Lung (tissue), 12 donors: ENCODE results near the gene TAF4. TPM values are rescaled to one million over a fixed set of nuclear protein-coding genes. Genes with fewer than 3 reads are reported as not detected.

Experiments used
- ATAC-seq: fragments of 200-7000 bp; cut with Tn5 transposase; one replicate; pipeline ENCODE4 v1.9.1; 2020; ENCODE audit warnings: moderate number of reproducible peaks; ENCODE audit not compliant: insufficient read depth, low FRiP score
- DNase-seq, 3 donors: peaks; one replicate each; pipeline ENCODE4 v3.0.0-alpha.2; 2013 to 2017
- H3K27ac ChIP-seq, 2 donors: one replicate each; pipeline ENCODE4 v1.5.1; 2013; ENCODE audit warnings: mild to moderate bottlenecking in 2 of 2, moderate library complexity in 2 of 2, control low read depth in 1 of 2, inconsistent platforms in 1 of 2, low read depth in 1 of 2, low read length in 1 of 2
- H3K27me3 ChIP-seq, 3 donors: one replicate each; pipeline ENCODE4 v1.5.1; 2013; ENCODE audit warnings: low read length in 2 of 3; ENCODE audit not compliant: control insufficient read depth in 3 of 3, insufficient read depth in 3 of 3
- H3K36me3 ChIP-seq, 4 donors: one replicate each; pipeline ENCODE4 v1.5.1; 2013; ENCODE audit warnings: low read length in 4 of 4, mild to moderate bottlenecking in 1 of 4, moderate library complexity in 1 of 4; ENCODE audit not compliant: control insufficient read depth in 4 of 4, insufficient read depth in 4 of 4
- H3K4me1 ChIP-seq, 5 donors: one replicate each; pipeline ENCODE4 v1.5.1; 2013; ENCODE audit warnings: low read length in 5 of 5, mild to moderate bottlenecking in 2 of 5, moderate library complexity in 1 of 5; ENCODE audit not compliant: control insufficient read depth in 5 of 5, insufficient read depth in 5 of 5
- H3K4me3 ChIP-seq: one replicate; pipeline ENCODE4 v1.5.1; 2013; ENCODE audit warnings: mild to moderate bottlenecking, control low read depth, moderate library complexity
- H3K9ac ChIP-seq, 2 donors: one replicate each; pipeline ENCODE4 v1.5.1; 2013; ENCODE audit warnings: low read length in 2 of 2, control low read depth in 1 of 2; ENCODE audit not compliant: insufficient read depth in 1 of 2
- H3K9me3 ChIP-seq, 4 donors: one replicate each; pipeline ENCODE4 v1.5.1; 2013; ENCODE audit warnings: low read length in 3 of 4, mild to moderate bottlenecking in 1 of 4, moderate library complexity in 1 of 4; ENCODE audit not compliant: control insufficient read depth in 4 of 4, insufficient read depth in 3 of 4
- WGBS, 2 donors: extraction: QIAGEN DNeasy Blood & Tissue Kit; methylation state at CpG; one replicate each; pipeline ENCODE4 v1.1.7; 2013; 5-methylcytosine and 5-hydroxymethylcytosine counted together
- polyA plus RNA-seq, 2 donors: library from polyadenylated mRNA; stranded (reverse); fragments of 200-250 nt; gene quantifications; one replicate each; pipeline ENCODE4 v1.2.1, GENCODE V29; 2013
- total RNA-seq, 2 donors: library from RNA; depleted of rRNA in 1 of 2; stranded (reverse); fragments of >200 nt in 1 of 2; gene quantifications; one replicate each; pipeline ENCODE4 v1.2.1, GENCODE V29; 2014 to 2021
- TF ChIP-seq, protein P1 (sequence below): IDR thresholded peaks from 2 replicates; pipeline ENCODE4 v1.5.1; 2012; ENCODE audit warnings: mild to moderate bottlenecking; ENCODE audit errors: control extremely low read depth, extremely low read depth
- donor health status: control.
- donor health status: control.
- donor health status: Bipolar disorder and iron deficiency.
- donor health status: healthy.
- donor health status: DM: yes; HTN: yes; CAD: no.

Gene TAF4
- total and polyA plus RNA-seq, 4 donors: 5.4 to 20.3 (median 10.9) TPM

DNA sequence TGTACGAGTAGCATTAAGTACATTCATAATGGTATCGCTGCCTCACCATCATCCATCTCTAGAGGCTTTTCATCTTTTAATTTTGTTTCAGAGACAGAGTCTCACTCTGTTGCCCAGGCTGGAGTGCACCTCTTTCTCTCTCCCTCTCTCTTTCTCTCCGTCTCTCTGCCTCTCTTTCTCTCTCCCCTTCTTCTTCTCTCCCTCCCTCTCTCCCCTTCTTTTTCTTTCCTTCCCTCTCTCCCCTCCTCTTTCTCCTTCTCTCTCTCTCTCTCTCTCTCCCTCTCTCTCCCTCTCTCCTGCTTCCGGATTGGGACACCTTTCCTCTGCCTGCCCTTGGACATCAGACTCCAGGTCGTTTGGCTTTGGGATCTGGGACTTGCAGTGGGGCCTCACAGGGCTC, 17.6 kb upstream of the TAF4 start:
- ATAC-seq (no peak), DNase-seq (no peak)
- 55 to 56% methylated on average over 5 of the region's 5 CpGs for WGBS, 2 donors
- Histone ChIP-seq H3K4me1 (no peaks in the 10 kb centered on the region), H3K27ac (no peak overlapping the region), H3K36me3 (no peaks in the 10 kb centered on the region), H3K4me3 (no peak overlapping the region), H3K27me3 (peaks cover 0 to 9% (median 3%) of the 10 kb centered on the region in 3 donors), H3K9me3 (peaks cover 0 to 14% (median 2%) of the 10 kb centered on the region in 4 donors), H3K9ac (no peak overlapping the region)
- TF ChIP-seq, protein P1, sequence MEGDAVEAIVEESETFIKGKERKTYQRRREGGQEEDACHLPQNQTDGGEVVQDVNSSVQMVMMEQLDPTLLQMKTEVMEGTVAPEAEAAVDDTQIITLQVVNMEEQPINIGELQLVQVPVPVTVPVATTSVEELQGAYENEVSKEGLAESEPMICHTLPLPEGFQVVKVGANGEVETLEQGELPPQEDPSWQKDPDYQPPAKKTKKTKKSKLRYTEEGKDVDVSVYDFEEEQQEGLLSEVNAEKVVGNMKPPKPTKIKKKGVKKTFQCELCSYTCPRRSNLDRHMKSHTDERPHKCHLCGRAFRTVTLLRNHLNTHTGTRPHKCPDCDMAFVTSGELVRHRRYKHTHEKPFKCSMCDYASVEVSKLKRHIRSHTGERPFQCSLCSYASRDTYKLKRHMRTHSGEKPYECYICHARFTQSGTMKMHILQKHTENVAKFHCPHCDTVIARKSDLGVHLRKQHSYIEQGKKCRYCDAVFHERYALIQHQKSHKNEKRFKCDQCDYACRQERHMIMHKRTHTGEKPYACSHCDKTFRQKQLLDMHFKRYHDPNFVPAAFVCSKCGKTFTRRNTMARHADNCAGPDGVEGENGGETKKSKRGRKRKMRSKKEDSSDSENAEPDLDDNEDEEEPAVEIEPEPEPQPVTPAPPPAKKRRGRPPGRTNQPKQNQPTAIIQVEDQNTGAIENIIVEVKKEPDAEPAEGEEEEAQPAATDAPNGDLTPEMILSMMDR: no peak

DNA sequence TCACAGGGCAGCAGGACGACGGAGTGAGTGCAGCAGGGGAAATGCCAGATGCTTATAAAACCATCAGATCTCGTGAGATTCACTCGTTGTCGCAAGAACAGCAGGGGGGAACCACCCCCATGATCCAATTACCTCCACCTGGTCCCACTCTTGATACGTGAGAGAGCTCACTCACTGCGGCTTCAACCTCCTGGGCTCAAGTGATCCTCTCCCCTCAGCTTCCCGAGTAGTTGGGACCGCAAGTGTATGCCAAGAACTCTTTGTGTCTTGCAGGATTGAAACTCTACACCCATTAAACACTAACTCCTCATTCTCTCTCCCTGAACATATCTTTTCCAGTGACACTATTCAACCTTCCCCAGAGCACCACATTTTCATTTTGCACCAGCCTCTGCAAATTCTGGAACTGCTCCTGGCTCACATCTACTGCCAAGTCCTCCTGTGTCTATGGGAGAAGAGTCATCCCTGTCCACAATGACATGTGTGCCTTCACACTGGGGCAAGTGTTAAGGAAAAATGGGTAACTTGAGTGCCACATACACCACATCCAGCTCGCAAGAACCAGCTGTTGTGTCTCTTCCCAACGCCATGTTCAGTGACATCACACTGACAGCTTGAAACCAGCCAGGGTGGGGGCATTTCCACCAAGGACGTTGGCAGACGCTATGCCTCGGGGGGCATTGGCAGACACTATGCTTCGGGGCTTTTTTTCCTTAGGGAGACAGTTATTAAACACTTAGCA, 14.7 kb upstream of the TAF4 start:
- Histone ChIP-seq H3K4me1 (no peaks in the 10 kb centered on the region), H3K36me3 (no peaks in the 10 kb centered on the region), H3K4me3 (no peak overlapping the region), H3K9me3 (peaks cover 0 to 13% (median 7%) of the 10 kb centered on the region in 4 donors), H3K27me3 (no peaks in the 10 kb centered on the region), H3K9ac (no peak overlapping the region), H3K27ac (no peak overlapping the region)
- ATAC-seq (no peak), DNase-seq (no peak)
- TF ChIP-seq, protein P1: no peak
- WGBS, 2 donors: 57 to 63% methylated on average over 13 to 15 of the region's 15 CpGs

DNA sequence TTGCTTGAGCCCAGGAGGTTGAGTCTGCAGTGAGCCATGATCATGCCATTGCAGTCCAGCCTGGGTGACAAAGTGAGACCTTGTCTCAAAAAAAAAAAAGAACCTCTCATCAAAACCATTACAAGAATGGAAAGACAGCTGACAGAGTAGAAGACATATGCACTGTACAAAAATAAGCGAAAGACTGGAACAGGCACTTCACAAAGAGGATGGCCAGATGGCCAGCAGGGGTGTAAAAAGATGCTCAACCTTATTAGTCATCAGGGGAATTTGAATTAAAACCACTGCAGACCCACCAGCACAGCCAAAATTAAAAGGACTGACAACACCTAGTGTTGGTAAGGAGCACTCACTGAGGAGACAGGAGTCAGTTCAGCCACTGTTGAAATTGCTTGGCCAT, 13.5 kb upstream of the TAF4 start:
- no peak for DNase-seq
- peaks cover 0 to 16% (median 8%) of the 10 kb centered on the region in 4 donors for H3K9me3 ChIP-seq
- H3K36me3 ChIP-seq: no peaks in the 10 kb centered on the region
- TF ChIP-seq, protein P1: no peak
- WGBS, 2 donors: 95 to 98% methylated on average over 1 of the region's 1 CpG
- no peak overlapping the region for H3K27ac ChIP-seq
- H3K9ac ChIP-seq: no peak overlapping the region
- ATAC-seq: no peak
- H3K4me1 ChIP-seq: no peaks in the 10 kb centered on the region
- H3K27me3 ChIP-seq: no peaks in the 10 kb centered on the region
- no peak overlapping the region for H3K4me3 ChIP-seq
